Sciatic nerve (tissue), 2 donors: Measurements from ENCODE around the gene TRIM14. TPM values are rescaled to one million over a fixed set of nuclear protein-coding genes. Genes with fewer than 3 reads are reported as not detected.
"Not testable (repeated sequence)": the region's sequence is repeated elsewhere in the genome, so short reads cannot be mapped to it uniquely, and the experiment has no call there.

ENCODE experiments used
- ATAC-seq: fragments of 200-7000 bp; cut with Tn5 transposase; one replicate; pipeline ENCODE4 v1.9.1; 2020; ENCODE audit warnings: mild to moderate bottlenecking, moderate library complexity
- DNase-seq: peaks from one replicate; pipeline ENCODE4 v3.0.0-alpha.2; 2020; ENCODE audit warnings: low spot score
- intact Hi-C: fragments of 100-400 bp; cut with DNase I; formaldehyde crosslinking; loops from one replicate; pipeline ENCODE4 v1.14.2; 2022
- total RNA-seq: library from RNA; stranded (reverse); fragmentation: NEBNext Ultra II Directional; extraction: Animal tissue kit (Norgen Biotek cat#: 25700); gene quantifications from one replicate; pipeline ENCODE4 v1.2.1, GENCODE V29; 2021
- donor health status: DM: no; HTN: no; CAD: no.
- donor health status: DM: no; HTN: no; CAD: no.

Gene TRIM14
- total RNA-seq, 1 donor from 2014 or later, result 12.6 TPM

DNA sequence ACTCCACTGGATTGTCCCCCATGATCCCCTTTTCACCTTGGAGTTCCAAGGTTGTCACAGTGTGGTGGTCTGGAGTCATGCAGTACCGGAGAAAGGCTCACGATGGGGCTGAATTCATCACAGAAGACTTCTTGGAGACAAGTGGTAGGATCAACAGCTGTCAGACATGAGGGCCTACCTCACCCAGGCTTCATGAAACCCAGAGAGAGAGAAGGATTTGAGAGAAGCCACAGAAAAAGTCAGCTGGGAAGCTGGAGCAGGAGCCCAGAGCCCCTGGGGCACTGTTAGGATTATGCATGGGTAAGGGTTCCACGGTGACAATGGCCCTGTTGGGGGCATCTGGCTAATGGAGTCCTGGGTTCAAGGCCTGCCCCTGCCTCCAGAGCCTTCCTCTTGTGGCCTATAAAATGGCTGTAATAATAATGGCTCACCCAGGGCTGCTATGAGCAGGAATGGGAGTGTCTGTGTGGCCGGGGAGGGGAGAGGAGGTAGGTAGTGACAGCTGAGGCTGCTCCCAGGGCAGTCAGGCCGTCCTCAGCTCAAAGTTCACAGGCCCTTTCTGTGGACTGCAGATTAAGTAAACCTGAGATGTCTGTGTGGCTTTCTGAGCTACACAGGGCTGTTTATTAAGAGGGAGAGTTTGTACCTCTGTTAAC lies 910 bp downstream of the TRIM14 start:
- ATAC-seq (peak; percentile 37), DNase-seq (no peak)
- intact Hi-C loops, result no loop called here

DNA sequence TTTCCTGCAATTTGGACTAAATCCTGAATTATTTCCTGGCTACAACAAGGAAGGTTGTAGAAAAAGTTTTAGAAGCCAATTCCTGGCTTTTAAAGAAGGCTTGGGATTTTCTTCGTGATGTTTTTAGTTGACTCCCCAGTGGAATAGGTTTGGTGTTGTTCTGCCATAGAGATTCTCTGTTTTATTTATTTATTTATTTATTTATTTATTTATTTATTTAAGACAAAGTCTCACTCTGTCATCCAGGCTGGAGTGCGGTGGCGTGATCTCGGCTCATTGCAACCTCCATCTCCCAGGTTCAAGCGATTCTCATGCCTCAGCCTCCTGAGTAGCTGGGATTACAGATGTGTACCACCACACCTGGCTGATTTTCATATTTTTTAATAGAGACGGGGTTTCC lies 1.9 kb downstream of the TRIM14 start:
- intact Hi-C loops, ATAC-seq, DNase-seq: not testable (repeated sequence)

DNA sequence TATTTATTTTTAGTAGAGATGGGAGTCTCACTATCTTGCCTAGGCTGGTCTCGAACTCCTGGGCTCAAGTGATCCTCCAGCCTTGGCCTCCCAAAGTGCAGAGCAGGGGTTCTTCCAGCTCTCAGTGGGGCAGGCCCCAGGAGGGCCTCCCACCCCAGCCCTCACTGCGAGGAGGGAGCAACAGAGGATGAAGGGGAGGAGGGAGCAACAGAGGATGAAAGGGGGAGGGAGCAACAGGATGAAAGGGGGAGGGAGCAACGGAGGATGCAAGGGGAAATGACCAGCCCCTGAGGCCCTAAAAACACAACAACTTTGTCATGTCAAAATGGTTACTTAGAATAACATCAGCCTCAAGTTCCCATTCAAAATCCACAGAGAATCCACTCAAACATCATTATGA lies 10.0 kb downstream of the TRIM14 start:
- DNase-seq (no peak), ATAC-seq (no peak)
- intact Hi-C loops, result no loop called here

DNA sequence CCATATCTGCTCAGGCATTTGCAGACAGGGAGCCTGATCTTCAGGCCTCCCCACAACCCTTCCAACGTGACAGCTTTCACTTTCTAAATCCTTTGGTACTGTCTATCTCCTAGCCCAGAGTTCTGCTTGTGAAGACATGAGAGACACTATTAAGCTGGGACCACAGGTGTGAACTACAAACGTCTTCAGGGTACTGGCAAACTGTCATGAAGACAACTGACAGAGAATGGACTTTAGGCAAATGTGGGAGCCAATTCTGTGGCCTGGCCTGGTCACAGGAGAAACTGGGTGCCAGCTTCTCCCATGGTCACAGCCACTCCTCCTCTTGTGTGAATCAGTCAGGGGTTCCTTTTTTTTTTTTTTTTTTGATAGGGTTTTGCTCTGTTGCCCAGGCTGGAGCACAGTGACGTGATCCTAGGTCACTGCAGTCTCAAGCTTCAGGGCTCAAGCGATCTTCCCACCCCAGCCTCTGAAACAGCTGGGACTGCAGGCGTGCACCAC lies 10.4 kb downstream of the TRIM14 start:
- no peak for DNase-seq
- intact Hi-C loops, result no loop called here
- ATAC-seq, result peak; percentile 51

DNA sequence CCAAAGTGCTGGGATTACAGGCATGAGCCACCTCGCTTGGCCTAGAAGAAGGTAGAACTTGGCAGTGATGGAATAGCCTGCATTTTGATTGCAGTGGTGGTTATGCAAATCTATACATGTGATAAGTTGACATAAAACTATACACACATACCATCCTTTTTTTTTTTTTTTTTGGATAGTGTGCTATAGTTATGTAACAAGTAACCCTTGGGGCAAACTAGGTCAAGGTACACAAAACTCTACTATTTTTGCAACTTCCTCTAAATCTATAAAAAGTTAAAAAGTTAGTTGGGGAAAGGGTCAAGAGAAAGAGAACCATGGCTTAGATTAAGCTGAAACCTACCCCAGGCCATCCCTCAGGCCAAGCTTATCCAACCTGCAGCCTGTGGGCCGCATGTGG lies 11.1 kb downstream of the TRIM14 start:
- DNase-seq (no peak), ATAC-seq (no peak)
- intact Hi-C loops, result no loop called here

DNA sequence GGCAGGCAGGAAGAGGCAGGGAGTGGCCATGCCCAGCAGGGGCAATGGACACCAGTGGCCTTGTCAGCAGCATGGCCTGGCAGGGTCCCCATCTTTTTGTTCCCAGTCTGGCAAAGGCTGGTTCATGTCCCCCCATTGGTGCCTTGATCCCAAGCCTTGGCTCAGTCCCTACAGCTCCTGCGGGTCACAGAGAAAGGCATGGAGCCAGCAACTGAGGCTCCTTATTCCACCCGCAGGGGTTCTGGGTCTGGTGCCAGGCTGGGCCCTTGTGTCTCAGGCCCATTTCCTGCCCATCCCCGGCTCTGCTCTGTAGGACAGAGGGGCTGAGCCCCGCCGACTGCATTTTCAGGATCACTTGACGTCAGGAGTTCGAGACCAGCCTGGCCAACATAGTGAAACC lies 14.0 kb downstream of the TRIM14 start:
- DNase-seq (no peak), ATAC-seq (no peak)
- intact Hi-C loops, result no loop called here

DNA sequence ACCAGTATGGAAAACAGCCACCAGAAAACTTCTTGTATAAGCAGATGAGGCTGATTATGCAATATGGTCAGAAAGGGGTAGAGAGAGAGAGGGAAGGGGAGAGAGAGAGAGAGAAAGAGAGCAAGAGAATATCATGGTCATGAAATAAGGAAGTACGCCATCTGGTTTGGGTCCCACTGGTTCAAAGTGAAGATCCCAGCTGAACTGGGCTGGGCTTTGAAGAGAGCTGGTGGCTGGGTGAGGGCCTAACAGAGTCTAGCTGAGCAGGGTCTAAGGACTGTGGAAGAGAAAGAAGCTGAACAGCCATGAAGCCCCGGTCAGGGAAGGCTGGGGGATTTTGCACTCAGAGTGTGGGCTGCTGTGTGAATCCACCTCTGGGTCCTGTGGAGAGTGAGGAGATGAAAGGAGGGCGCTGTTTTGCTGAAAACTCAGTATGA lies 14.6 kb downstream of the TRIM14 start:
- ATAC-seq (peak; percentile 61), DNase-seq (no peak)
- intact Hi-C loops, result no loop called here

DNA sequence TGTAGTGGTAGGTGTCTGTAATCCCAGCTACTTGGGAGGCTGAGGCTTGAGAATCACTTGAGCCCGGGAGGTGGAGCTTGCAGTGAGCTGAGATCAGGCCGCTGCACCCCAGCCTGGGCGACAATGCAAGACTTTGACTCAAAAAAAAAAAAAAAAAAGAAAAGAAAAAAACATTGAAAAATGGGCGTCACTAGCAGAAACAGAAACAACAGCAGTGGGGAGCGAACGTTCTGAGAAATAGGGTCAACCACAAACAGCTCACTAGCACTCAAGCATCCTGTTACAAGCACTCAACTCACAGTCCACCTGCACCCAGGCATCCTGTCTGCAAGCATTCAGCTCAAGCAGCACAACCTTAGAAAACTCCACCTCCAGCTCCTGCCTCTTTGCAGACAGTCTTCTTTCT lies 17.2 kb downstream of the TRIM14 start:
- intact Hi-C loops, result no loop called here
- DNase-seq (no peak), ATAC-seq (peak; percentile 43)

DNA sequence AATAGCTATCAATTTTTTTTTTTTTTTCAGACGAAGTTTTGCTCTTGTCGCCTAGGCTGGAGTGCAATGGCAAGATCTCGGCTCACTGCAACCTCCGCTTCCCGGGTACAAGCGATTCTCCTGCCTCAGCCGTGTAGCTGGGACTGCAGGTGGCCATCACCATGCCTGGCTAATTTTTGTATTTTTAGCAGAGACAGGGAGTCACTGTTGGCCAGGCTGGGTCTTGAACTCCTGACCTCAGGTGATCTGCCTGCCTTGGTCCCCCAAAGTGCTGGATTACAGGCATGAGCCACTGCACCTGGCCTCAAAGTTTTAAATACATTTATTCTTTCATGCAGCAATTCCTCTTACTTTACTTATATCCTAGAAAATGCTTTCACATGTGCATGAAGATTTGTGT lies 17.6 kb downstream of the TRIM14 start:
- ATAC-seq, result no peak
- intact Hi-C loops, result no loop called here

DNA sequence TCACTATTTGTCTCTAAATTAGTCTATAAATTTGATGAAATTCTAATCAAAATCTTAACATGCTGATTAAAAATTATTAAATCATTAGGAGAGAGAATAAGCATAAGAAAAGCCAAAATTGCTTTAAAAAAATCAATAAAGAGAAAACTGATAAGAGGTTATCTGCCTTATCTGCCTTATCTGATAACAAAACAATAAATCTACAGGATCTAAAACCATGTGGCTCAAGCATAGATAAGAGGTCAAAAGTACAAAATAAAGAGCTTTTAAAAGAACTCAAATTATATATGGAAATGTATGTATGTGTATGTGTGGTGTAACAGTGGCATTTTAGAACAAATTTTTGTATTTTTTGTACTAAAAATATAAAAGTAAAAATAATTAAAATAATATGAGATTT lies 18.6 kb downstream of the TRIM14 start:
- no peak for DNase-seq
- ATAC-seq, result no peak
- intact Hi-C loops, result no loop called here

More for the DNA sequence above, 17.6 kb downstream of the TRIM14 start:
- no peak for DNase-seq

DNA sequence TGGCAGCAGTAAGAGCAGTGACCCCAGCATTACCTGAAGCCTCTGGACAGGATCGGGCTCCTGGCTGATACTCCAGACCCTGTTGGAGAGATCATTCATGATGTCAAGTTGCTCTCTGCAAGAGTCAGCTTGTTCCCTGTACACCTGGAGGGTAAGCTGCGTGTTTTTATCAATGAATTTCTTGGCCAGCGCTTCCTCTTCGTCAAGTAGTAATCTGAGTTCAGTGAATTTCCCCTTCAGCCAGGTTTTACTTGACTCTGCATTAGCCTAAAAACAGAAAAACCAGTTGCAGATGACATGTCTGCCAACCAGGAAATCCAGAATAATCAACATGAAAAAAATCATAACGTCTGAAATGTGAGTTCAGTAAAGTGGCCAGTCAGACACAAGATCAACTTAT lies 19.1 kb downstream of the TRIM14 start:
- intact Hi-C loops, result no loop called here
- DNase-seq, result no peak
- ATAC-seq, result no peak

DNA sequence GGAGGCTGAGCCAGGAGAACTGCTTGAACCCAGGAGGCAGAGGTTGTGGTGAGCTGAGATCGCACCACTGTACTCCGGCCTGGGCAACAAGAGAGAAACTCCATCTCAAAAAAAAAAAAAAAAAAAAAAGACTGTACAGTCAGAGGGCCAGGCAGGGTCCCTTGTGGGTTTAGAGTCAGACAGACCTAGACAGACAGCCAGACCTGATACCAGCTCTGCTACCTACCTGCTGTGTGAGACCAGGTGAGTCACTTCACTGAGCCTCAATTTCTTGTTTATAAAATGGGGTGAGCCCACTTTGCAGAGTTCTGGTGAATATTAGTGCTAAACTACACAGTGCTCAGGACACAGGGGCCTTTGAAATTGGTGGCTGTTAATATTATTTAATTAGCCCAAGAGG lies 19.7 kb downstream of the TRIM14 start:
- intact Hi-C loops, result no loop called here
- ATAC-seq (no peak), DNase-seq (no peak)

DNA sequence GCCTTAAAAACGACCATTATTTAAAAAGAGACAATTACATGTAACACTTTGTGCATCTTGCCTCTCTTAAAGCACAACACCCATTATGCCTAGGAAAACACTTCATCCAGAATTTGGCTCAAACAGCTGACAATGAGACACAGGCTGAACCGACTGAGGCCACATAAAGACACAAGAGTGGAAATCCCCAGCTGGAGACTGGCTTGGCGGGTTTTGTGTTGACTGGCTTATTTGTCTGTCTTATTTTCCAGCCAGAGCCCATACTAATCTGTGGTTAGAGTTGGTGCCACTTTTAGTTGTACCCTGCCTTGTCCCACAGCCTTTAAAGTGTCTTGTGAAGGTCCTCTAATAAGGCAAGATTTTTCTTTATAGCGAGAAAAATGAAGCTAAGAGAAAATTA lies 21.2 kb downstream of the TRIM14 start:
- ATAC-seq, result no peak
- intact Hi-C loops, result no loop called here
- DNase-seq, result no peak

DNA sequence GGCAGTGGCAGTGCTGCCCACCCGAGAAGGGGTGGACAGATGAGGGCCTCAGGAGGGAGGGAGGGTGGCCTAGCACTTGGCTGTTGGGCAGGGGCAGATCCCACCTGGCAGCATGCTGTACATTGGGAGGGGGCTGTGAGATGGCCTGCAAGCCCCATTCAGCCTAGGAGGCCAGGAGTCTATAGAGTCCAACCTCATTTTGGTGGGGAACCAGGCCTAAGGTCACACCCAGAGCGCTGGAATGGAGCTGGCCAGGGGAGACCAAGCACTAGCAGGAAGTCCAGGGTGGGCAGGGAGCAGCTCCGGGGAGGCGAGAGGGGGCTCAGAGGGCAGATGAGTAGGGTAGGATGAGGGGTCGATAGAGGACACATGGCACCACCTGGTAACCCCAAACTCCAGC lies 22.9 kb downstream of the TRIM14 start:
- no peak for DNase-seq
- intact Hi-C loops, result no loop called here
- no peak for ATAC-seq

DNA sequence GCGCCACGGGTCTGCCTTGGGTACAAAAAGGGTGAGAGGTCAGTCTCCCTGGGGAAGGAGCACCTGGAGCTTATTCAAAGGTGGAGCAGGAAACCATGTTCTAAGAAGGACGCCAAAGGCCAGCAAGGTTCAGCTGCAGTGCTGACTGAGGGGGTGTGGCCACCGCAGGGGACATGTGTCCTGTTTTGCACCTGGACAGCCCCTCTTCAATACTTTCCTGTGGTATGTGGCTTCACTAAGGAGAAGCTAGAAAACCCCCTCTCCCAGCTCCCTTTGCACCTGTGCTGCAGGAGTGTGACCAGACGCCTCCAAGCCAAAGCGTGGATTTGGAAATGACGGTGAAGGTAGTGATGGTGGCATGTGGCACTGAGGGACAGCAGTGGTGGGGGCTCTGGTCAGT lies 23.6 kb downstream of the TRIM14 start:
- no peak for DNase-seq
- no peak for ATAC-seq
- intact Hi-C loops, result no loop called here

DNA sequence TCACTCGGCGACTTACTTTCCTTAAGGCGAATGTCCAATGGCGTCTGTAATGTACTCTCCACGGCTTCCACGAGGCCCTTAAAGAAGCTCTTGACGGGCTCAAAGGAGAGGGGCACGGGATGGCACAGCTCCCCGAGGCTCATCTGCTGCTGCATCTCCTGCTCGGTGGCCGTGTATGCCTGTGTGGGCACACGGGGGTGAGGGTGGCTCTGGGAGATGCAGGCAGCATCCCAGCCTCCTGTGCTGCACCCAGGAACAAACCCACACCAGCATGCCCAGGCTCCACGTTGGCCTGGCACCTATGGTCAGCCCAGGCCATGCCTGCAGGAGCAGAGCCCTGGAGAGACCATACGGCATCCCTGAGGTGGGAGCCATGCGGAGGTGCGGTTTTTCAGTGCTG lies 24.2 kb downstream of the TRIM14 start:
- no peak for ATAC-seq
- no peak for DNase-seq
- intact Hi-C loops, result no loop called here

DNA sequence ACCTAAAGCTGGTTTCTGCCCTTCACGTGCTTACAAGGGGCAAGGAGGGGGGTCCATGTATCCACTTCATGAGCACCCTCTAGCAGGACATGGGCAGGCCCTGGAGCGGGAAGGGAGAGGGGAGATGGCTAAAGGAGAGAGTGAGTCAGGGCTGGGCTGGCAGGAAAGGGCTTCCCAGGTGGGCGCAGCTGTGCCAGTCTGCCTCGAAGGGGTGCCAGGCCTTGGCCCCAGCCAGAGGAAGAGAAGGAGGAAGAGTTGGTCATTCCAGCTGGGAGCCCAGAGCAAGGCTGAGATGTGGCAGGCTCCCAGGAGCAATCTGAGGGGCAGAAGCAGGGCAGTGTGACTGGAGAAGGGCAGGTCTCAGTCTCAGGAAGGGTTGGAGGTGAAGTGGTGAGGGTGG lies 24.7 kb downstream of the TRIM14 start:
- ATAC-seq, result no peak
- intact Hi-C loops, result no loop called here
- no peak for DNase-seq

DNA sequence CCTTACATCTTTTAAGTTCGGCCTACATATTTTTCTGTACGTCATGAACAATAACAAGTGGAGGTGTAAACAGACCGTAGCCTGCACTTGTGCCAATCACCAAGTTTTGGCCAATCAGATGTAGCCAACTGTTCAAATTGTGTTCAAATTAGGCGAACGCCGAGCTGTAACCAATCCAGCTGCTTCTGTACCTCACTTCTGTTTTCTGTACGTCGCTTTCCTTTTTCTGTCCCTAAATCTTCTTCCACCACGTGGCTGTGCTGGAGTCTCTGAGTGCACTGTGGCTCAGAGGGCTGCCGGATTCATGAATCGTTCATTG lies 26.4 kb downstream of the TRIM14 start:
- no peak for DNase-seq

DNA sequence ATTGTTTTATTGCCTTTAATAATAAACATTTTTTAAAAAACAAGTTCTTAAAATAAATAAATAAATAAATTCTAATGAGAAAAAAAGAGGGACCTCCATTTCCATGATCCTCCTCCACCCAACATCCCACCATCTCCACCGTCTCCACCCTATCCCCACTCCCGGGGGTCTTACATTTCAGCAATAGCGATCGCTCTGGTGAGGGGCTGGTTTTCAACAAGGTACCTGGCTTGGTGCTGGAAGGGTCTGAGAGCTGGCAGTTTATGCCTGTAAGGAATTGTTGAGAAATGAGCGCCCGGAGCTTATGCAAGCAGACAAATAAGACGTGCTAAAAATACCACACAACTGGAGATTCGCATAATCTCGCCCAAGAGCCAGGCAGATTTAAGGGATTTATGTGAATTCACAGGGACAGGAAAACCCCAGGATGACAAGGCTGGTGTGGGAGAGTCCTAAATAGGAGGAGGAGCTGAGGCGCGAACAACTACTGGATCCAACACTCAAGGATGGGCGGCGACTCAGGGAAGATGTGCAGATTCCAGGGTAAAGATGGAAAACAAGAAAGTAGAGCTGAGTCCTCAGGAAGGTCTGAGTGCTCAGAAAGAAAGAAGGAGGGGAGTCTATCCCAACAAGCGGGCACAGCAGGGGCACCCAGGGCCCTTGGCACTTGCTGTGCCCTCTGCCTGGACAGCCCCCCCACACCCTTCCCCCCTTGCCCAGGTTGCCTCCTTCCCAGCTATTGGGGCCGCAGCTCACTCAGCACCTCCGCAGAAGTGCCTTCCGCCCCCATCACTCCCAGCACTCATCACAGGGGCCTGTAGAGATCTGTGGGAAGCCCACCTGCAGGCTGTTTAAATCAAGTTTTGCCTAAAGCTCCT lies 27.0 kb downstream of the TRIM14 start:
- ATAC-seq, result no peak
- intact Hi-C loops, result no loop called here
- no peak for DNase-seq

More for the DNA sequence above, 26.4 kb downstream of the TRIM14 start:
- intact Hi-C loops, result no loop called here
- no peak for ATAC-seq

DNA sequence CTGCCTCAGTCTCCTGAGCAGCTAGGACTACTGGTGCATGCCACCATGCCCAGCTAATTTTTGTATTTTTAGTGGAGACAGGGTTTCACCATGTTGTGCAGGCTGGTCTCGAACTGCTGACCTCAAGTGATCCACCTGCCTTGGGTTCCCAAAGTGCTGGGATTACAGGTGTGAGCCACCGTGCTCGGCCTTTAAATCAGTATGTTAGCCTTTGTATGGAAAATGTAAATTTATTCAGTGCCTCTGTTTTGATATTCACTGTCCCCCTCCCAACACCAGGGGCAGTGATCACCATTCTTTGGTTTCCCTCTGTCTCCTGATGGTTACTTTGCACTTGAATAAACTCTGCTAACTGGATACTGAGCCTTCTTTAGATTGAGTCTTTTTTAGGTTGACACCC lies 28.3 kb downstream of the TRIM14 start:
- intact Hi-C loops, ATAC-seq, DNase-seq: not testable (repeated sequence)
